NCI-H446 treated with DMSO at 0.1 percent for 48 hours (cell line): ENCODE measurements around the gene ZNF74.

Experiments
- DNase-seq: peaks from one replicate; lab custom pipeline; 2025; lab: John Stamatoyannopoulos, UW

Gene ZNF74

GRCh38 chr22:20433191-20433590, 39.2 kb downstream of the ZNF74 start:
- no peak for DNase-seq

- no peak for DNase-seq
Measured at GRCh38 chr22:20433686-20434241, 39.8 kb downstream of the ZNF74 start.

GRCh38 chr22:20434264-20434751, 40.4 kb downstream of the ZNF74 start:
- DNase-seq = no peak

GRCh38 chr22:20434773-20435172, 40.8 kb downstream of the ZNF74 start:
- DNase-seq = no peak

- no peak for DNase-seq
Measured at GRCh38 chr22:20435436-20436306, 41.7 kb downstream of the ZNF74 start.

- no peak for DNase-seq
Measured at GRCh38 chr22:20436307-20436767, 42.4 kb downstream of the ZNF74 start.

- DNase-seq = no peak
Measured at GRCh38 chr22:20436768-20437612, 43.0 kb downstream of the ZNF74 start.

- no peak for DNase-seq
Measured at GRCh38 chr22:20437613-20438426, 43.9 kb downstream of the ZNF74 start, which contains the start of gene SCARF2. SCARF2 (minus strand) TSS chr22:20437825; CDS start chr22:20437754, 71 bp downstream.

GRCh38 chr22:20438427-20438677, 44.4 kb downstream of the ZNF74 start:
- DNase-seq = no peak

GRCh38 chr22:20438678-20439492, 44.9 kb downstream of the ZNF74 start:
- no peak for DNase-seq

GRCh38 chr22:20439556-20439927, 45.6 kb downstream of the ZNF74 start:
- no peak for DNase-seq

GRCh38 chr22:20439928-20440575, 46.1 kb downstream of the ZNF74 start:
- DNase-seq = no peak

- no peak for DNase-seq
Measured at GRCh38 chr22:20440637-20441591, 47.0 kb downstream of the ZNF74 start.

GRCh38 chr22:20441631-20442484, 47.9 kb downstream of the ZNF74 start:
- DNase-seq = no peak

GRCh38 chr22:20442485-20443284, 48.7 kb downstream of the ZNF74 start:
- DNase-seq = no peak

GRCh38 chr22:20444325-20444724, 50.4 kb downstream of the ZNF74 start:
- no peak for DNase-seq

- DNase-seq = no peak
Measured at GRCh38 chr22:20446383-20446970, 52.5 kb downstream of the ZNF74 start.
